SK-N-SH (cell line): ENCODE data around the gene WWOX.

Experiments
- FOXJ3 ChIP-seq: sonication (generic); formaldehyde crosslinking; IDR thresholded peaks from 2 replicates; pipeline ENCODE4 v1.5.1; 2020; ENCODE audit warnings: mild to moderate bottlenecking, missing genetic modification reagents
- RCOR1 ChIP-seq: fragments of 150-350 bp; IDR thresholded peaks from 2 replicates; pipeline ENCODE4 v1.6.1; 2017; ENCODE audit warnings: antibody characterized with exemption, low read length
- TAF1 ChIP-seq: IDR thresholded peaks from 2 replicates; pipeline ENCODE4 v1.6.1; 2012; ENCODE audit warnings: low read depth, mild to moderate bottlenecking, low read length, moderate library complexity, borderline replicate concordance
- YY1 ChIP-seq: IDR thresholded peaks from 2 replicates; pipeline ENCODE4 v1.4.0; 2012; ENCODE audit warnings: low read depth, mild to moderate bottlenecking
- TF ChIP-seq, protein P1 (sequence below): fragments of 150-350 bp; IDR thresholded peaks from 2 replicates; pipeline ENCODE4 v1.6.1; 2017; ENCODE audit warnings: antibody characterized with exemption, low read length, low read depth, borderline replicate concordance
- TF ChIP-seq, protein P2 (sequence below): IDR thresholded peaks from 2 replicates; pipeline ENCODE4 v1.4.0; 2012; ENCODE audit warnings: low read depth

GRCh38 chr16:78249832-78250231, 150.4 kb downstream of the WWOX start:
- TF ChIP-seq RCOR1 (no peak), TAF1 (no peak), YY1 (no peak), FOXJ3 (CRISPR knock-in tag) (no peak)
- TF ChIP-seq, protein P1, sequence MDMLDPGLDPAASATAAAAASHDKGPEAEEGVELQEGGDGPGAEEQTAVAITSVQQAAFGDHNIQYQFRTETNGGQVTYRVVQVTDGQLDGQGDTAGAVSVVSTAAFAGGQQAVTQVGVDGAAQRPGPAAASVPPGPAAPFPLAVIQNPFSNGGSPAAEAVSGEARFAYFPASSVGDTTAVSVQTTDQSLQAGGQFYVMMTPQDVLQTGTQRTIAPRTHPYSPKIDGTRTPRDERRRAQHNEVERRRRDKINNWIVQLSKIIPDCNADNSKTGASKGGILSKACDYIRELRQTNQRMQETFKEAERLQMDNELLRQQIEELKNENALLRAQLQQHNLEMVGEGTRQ = no peak
- TF ChIP-seq, protein P2, sequence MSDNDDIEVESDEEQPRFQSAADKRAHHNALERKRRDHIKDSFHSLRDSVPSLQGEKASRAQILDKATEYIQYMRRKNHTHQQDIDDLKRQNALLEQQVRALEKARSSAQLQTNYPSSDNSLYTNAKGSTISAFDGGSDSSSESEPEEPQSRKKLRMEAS = no peak
